ENCODE measurements around the gene MET.

The MET gene

GRCh38 chr7:116772926-116773749 is 101.1 kb downstream of the MET start:
- no peaks in the 10 kb centered on the region for H3K9me3 ChIP-seq (ENCODE audit: control insufficient read depth, insufficient read depth, low read depth, low read length)
- H3K36me3 ChIP-seq (ENCODE audit: control insufficient read depth in 2 of 2, insufficient read depth in 1 of 2, low read length in 2 of 2): peaks cover 12 to 80% of the 10 kb centered on the region in 2 experiments
- CTCF ChIA-PET: interaction anchor here (1.0 kb wide), 1 partner anchor 14 kb away, joined by 3 read pairs; no protein-coding TSS in a partner anchor
- no peak overlapping the region for H3K27ac ChIP-seq (ENCODE audit: extremely low read depth, low read depth, low read length)
- peaks cover 3% of the 10 kb centered on the region; the same call in 1 of the 2 replicates for H3K4me1 ChIP-seq (ENCODE audit: control insufficient read depth, insufficient read depth, low read length)
- TF ChIP-seq SP7 (tag by site-specific recombination; IDR thresholded peaks at IDR 0.05): no peak
- no peak for TF ChIP-seq ZNF114 (tag by site-specific recombination; IDR thresholded peaks at IDR 0.05)
- TF ChIP-seq, protein P1, sequence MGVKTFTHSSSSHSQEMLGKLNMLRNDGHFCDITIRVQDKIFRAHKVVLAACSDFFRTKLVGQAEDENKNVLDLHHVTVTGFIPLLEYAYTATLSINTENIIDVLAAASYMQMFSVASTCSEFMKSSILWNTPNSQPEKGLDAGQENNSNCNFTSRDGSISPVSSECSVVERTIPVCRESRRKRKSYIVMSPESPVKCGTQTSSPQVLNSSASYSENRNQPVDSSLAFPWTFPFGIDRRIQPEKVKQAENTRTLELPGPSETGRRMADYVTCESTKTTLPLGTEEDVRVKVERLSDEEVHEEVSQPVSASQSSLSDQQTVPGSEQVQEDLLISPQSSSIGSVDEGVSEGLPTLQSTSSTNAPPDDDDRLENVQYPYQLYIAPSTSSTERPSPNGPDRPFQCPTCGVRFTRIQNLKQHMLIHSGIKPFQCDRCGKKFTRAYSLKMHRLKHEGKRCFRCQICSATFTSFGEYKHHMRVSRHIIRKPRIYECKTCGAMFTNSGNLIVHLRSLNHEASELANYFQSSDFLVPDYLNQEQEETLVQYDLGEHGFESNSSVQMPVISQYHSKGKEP (tag by site-specific recombination; IDR thresholded peaks at IDR 0.05): no peak
- TF ChIP-seq ZNF341 (tag by site-specific recombination; IDR thresholded peaks at IDR 0.05; ENCODE audit: low read depth): no peak
- no peak for TF ChIP-seq ZNF280C (tag by site-specific recombination; IDR thresholded peaks at IDR 0.05)
- TF ChIP-seq ZBTB8A (tag by site-specific recombination; IDR thresholded peaks at IDR 0.05): no peak
- TF ChIP-seq ZNF239 (tag by site-specific recombination; IDR thresholded peaks at IDR 0.05): no peak
- no peak overlapping the region for H3K4me3 ChIP-seq (ENCODE audit: low read depth, low read length)
- POLR2A ChIA-PET: no interaction called here

DNA sequence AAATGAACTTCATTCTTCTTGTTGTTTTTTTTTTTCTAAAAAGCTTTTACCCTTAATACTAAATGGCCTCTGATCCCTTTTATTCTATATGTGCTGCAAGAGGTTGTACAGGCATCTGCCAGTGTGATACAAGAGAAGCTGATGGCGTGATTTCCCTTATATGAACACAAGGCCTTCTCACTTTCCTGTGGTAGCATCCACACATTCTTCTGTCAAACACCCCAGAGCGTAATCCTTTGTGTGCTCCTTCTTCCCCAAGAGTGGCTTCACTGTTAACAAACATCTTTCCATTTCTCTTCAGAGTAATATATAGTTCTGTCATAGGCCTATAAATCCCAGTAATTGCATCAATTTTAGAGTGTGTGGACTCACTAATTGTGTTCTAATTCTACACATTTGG is 104.0 kb downstream of the MET start:
- Histone ChIP-seq H3K4me3 (ENCODE audit: low read depth, low read length) (no peak overlapping the region), H3K36me3 (ENCODE audit: control insufficient read depth in 2 of 2, insufficient read depth in 1 of 2, low read length in 2 of 2) (peaks cover 12 to 80% of the 10 kb centered on the region in 2 experiments), H3K9me3 (ENCODE audit: control insufficient read depth, insufficient read depth, low read depth, low read length) (no peaks in the 10 kb centered on the region), H3K4me1 (ENCODE audit: control insufficient read depth, insufficient read depth, low read length) (peaks cover 3% of the 10 kb centered on the region; the same call in 1 of the 2 replicates), H3K27ac (ENCODE audit: extremely low read depth, low read depth, low read length) (no peak overlapping the region)
- CTCF ChIA-PET: interaction anchor here (0.8 kb wide), 1 partner anchor 68 kb away, joined by 3 read pairs; no protein-coding TSS in a partner anchor
- no peak for TF ChIP-seq ZNF626 (tag by site-specific recombination; IDR thresholded peaks at IDR 0.05)
- TF ChIP-seq, protein P2, sequence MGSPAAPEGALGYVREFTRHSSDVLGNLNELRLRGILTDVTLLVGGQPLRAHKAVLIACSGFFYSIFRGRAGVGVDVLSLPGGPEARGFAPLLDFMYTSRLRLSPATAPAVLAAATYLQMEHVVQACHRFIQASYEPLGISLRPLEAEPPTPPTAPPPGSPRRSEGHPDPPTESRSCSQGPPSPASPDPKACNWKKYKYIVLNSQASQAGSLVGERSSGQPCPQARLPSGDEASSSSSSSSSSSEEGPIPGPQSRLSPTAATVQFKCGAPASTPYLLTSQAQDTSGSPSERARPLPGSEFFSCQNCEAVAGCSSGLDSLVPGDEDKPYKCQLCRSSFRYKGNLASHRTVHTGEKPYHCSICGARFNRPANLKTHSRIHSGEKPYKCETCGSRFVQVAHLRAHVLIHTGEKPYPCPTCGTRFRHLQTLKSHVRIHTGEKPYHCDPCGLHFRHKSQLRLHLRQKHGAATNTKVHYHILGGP (tag by site-specific recombination; IDR thresholded peaks at IDR 0.05): no peak
- no peak for TF ChIP-seq ZFP69B (tag by site-specific recombination; IDR thresholded peaks at IDR 0.05)
- no peak for TF ChIP-seq ZNF843 (tag by site-specific recombination; IDR thresholded peaks at IDR 0.05)
- no peak for TF ChIP-seq ZNF610 (tag by site-specific recombination; IDR thresholded peaks at IDR 0.05; ENCODE audit: borderline replicate concordance)
- no peak for TF ChIP-seq ZNF529 (tag by site-specific recombination; IDR thresholded peaks at IDR 0.05; ENCODE audit: insufficient replicate concordance)
- no peak for TF ChIP-seq ZSCAN4 (tag by site-specific recombination; IDR thresholded peaks at IDR 0.05)
- TF ChIP-seq ZNF677 (tag by site-specific recombination; IDR thresholded peaks at IDR 0.05): no peak
- TF ChIP-seq ZNF266 (tag by site-specific recombination; IDR thresholded peaks at IDR 0.05; ENCODE audit: low read depth): no peak
- TF ChIP-seq ZNF571 (tag by site-specific recombination; IDR thresholded peaks at IDR 0.05): no peak
- TF ChIP-seq ZNF837 (tag by site-specific recombination; IDR thresholded peaks at IDR 0.05): no peak
- no peak for TF ChIP-seq ZNF16 (tag by site-specific recombination; IDR thresholded peaks at IDR 0.05; ENCODE audit: low read depth)
- TF ChIP-seq ZNF624 (tag by site-specific recombination; IDR thresholded peaks at IDR 0.05): no peak
- no peak for TF ChIP-seq ZNF202 (tag by site-specific recombination; IDR thresholded peaks at IDR 0.05; ENCODE audit: borderline replicate concordance)
- no peak for TF ChIP-seq ZBTB26 (tag by site-specific recombination; optimal IDR thresholded peaks at IDR 0.05)
- TF ChIP-seq, protein P3, sequence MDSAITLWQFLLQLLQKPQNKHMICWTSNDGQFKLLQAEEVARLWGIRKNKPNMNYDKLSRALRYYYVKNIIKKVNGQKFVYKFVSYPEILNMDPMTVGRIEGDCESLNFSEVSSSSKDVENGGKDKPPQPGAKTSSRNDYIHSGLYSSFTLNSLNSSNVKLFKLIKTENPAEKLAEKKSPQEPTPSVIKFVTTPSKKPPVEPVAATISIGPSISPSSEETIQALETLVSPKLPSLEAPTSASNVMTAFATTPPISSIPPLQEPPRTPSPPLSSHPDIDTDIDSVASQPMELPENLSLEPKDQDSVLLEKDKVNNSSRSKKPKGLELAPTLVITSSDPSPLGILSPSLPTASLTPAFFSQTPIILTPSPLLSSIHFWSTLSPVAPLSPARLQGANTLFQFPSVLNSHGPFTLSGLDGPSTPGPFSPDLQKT (IDR thresholded peaks at IDR 0.05; ENCODE audit: borderline replicate concordance, low read depth, low read length): no peak
- TF ChIP-seq ZNF792 (tag by site-specific recombination; IDR thresholded peaks at IDR 0.05): no peak
- POLR2A ChIA-PET: interaction anchor here (0.6 kb wide), 1 partner anchor 377 kb away, joined by 3 read pairs; no protein-coding TSS in a partner anchor

Measured in HEK293 (cell line).